ENCODE data around the gene DOCK9.

DOCK9 gene

DNA sequence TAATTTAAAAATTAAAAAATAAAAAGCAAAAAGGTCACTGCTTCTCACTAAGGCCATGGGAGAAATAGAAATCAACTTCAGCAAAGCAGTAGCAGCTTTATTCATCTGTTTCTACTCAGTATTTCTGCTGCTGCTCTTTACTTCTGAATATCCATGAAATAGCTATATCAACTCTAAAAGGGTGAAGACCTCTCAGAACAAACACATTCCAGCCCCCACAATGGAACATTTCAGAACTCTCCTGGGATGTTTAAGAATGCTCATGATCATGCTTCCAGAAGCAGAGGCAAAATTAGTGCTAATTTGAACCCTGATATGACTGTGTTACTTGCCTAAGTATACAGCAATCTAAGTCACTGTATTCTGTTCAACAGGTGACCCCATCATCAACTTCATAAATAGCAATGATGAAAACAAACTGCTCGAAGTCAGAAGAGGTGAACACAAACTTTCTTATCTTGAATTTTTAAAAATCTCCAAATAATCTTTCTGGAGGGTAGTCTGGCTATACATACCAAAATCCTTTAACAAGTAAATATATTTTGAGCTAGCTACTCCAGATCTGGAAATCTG lies 29.6 kb upstream of the DOCK9 start:
- Histone ChIP-seq H3K36me3 (ENCODE audit: control insufficient read depth, insufficient read depth, low read length, severe bottlenecking) (no peaks in the 10 kb centered on the region), H3K9me3 (ENCODE audit: control insufficient read depth, low read length) (no peaks in the 10 kb centered on the region), H3K4me1 (ENCODE audit: control insufficient read depth, insufficient read depth, low read length) (peaks cover 5% of the 10 kb centered on the region), H3K4me3 (ENCODE audit: low read length) (no peak overlapping the region), H3K9ac (ENCODE audit: low read length) (no peak overlapping the region), H3K27me3 (replicated peaks; ENCODE audit: control insufficient read depth, insufficient read depth, low read length) (no peaks in the 10 kb centered on the region)
- DNase-seq (ENCODE audit: low read depth): peak; percentile 36

DNA sequence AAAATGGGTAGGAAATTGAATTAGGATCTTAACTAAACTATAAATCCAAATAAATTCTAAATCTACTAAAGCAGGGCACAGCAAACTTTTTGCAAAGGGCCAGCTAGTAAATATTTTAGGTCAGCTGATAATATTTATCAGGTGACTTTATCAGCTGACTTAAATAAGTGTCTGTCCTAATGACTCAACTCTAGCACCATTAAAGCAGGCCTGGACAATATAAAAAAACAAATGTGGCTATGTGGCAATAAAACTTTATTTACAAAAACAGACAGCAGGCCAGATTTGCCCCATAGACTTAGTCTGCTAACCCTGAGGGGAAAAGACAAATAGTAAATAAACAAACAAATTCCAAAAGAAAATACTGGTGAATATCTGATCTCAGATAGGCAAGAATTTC lies 27.7 kb upstream of the DOCK9 start:
- Histone ChIP-seq H3K9me3 (ENCODE audit: control insufficient read depth, low read length) (no peaks in the 10 kb centered on the region), H3K4me1 (ENCODE audit: control insufficient read depth, insufficient read depth, low read length) (peaks cover 5% of the 10 kb centered on the region), H3K27me3 (replicated peaks; ENCODE audit: control insufficient read depth, insufficient read depth, low read length) (no peaks in the 10 kb centered on the region), H3K9ac (ENCODE audit: low read length) (no peak overlapping the region), H3K4me3 (ENCODE audit: low read length) (no peak overlapping the region), H3K36me3 (ENCODE audit: control insufficient read depth, insufficient read depth, low read length, severe bottlenecking) (no peaks in the 10 kb centered on the region)
- no peak for DNase-seq (ENCODE audit: low read depth)

DNA sequence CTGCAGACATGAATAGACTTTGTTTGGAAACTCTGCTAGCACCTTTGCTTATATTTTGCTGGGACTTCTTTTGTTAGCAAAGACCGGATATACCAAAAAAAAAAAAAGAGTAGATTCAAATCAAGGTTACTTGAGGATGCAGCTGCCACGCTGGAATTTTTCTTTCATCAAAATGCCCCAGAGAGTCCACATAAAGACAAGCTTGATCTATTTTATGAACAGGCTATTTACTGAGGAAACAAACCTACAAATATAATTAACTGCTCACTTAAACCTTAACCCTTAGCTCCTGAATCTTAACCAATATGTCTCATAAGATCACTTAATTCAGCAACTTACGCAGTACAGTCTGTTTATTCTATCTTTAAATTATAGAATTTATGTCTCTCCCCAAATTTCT lies 27.1 kb upstream of the DOCK9 start:
- no peaks in the 10 kb centered on the region for H3K27me3 ChIP-seq (replicated peaks; ENCODE audit: control insufficient read depth, insufficient read depth, low read length)
- H3K36me3 ChIP-seq (ENCODE audit: control insufficient read depth, insufficient read depth, low read length, severe bottlenecking): no peaks in the 10 kb centered on the region
- H3K9me3 ChIP-seq (ENCODE audit: control insufficient read depth, low read length): no peaks in the 10 kb centered on the region
- no peak overlapping the region for H3K9ac ChIP-seq (ENCODE audit: low read length)
- DNase-seq (ENCODE audit: low read depth): no peak
- no peak overlapping the region for H3K4me3 ChIP-seq (ENCODE audit: low read length)
- peaks cover 5% of the 10 kb centered on the region for H3K4me1 ChIP-seq (ENCODE audit: control insufficient read depth, insufficient read depth, low read length)

DNA sequence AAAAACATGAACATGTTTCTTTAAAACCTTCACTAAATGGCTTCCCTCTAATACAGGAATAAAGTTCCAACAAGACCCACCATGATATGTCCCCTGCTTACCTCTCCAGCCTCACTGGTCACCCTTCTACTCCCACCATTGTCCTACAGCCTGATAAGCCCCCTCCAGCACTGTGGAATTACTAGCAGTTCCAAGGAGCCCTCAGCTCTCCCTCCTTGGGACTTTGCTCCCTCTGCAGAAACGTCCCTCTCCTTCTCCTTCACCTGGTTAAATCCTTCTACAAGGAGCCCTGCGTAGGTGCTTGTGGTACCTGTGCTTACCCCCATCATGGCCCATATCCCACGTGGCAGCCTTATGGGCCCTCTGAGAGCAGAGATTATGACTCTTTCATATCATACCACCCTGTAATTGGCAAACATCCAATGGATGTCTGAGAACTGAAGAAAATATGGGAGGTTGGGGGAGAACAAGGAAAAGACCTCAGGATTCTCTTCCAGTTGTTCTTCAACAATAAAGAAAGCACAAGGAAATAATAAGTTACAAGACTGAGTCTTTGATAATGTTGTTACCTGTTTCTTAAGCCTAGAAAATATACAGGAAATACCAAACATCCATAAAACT lies 26.1 kb upstream of the DOCK9 start:
- H3K4me3 ChIP-seq (ENCODE audit: low read length): no peak overlapping the region
- H3K9ac ChIP-seq (ENCODE audit: low read length): no peak overlapping the region
- no peaks in the 10 kb centered on the region for H3K36me3 ChIP-seq (ENCODE audit: control insufficient read depth, insufficient read depth, low read length, severe bottlenecking)
- peaks cover 14% of the 10 kb centered on the region for H3K4me1 ChIP-seq (ENCODE audit: control insufficient read depth, insufficient read depth, low read length)
- H3K27me3 ChIP-seq (replicated peaks; ENCODE audit: control insufficient read depth, insufficient read depth, low read length): no peaks in the 10 kb centered on the region
- DNase-seq (ENCODE audit: low read depth): no peak
- H3K9me3 ChIP-seq (ENCODE audit: control insufficient read depth, low read length): no peaks in the 10 kb centered on the region

DNA sequence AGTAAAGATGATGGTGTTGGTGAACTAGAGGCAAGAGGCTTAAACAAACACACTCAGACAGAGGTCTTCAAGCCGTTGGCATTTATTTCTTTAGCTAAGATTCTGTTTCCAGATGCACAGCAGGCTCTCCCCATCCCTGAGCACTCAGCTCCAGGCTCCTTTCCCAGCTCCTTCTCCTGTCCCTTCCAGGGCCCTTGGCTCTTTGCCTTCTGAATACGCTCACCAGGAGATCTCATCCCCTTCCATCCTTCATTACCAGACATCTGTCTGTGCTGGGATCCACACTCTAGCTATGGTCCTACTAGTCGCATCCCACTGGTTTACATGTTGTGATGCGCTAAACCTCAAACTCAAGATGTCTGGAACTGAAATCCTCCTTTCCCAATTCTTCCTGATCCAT lies 25.3 kb upstream of the DOCK9 start:
- Histone ChIP-seq H3K36me3 (ENCODE audit: control insufficient read depth, insufficient read depth, low read length, severe bottlenecking) (no peaks in the 10 kb centered on the region), H3K4me1 (ENCODE audit: control insufficient read depth, insufficient read depth, low read length) (peaks cover 21% of the 10 kb centered on the region), H3K9me3 (ENCODE audit: control insufficient read depth, low read length) (no peaks in the 10 kb centered on the region), H3K9ac (ENCODE audit: low read length) (no peak overlapping the region), H3K4me3 (ENCODE audit: low read length) (no peak overlapping the region), H3K27me3 (replicated peaks; ENCODE audit: control insufficient read depth, insufficient read depth, low read length) (no peaks in the 10 kb centered on the region)
- DNase-seq (ENCODE audit: low read depth): no peak

GRCh38 chr13:99002172-99002710 lies 24.4 kb upstream of the DOCK9 start:
- no peak for DNase-seq (ENCODE audit: low read depth)
- Histone ChIP-seq H3K9ac (ENCODE audit: low read length) (no peak overlapping the region), H3K4me3 (ENCODE audit: low read length) (no peak overlapping the region), H3K4me1 (ENCODE audit: control insufficient read depth, insufficient read depth, low read length) (peaks cover 16% of the 10 kb centered on the region), H3K27me3 (replicated peaks; ENCODE audit: control insufficient read depth, insufficient read depth, low read length) (no peaks in the 10 kb centered on the region), H3K36me3 (ENCODE audit: control insufficient read depth, insufficient read depth, low read length, severe bottlenecking) (no peaks in the 10 kb centered on the region), H3K9me3 (ENCODE audit: control insufficient read depth, low read length) (no peaks in the 10 kb centered on the region)

- Histone ChIP-seq H3K36me3 (ENCODE audit: control insufficient read depth, insufficient read depth, low read length, severe bottlenecking) (no peaks in the 10 kb centered on the region), H3K4me1 (ENCODE audit: control insufficient read depth, insufficient read depth, low read length) (peaks cover 16% of the 10 kb centered on the region), H3K4me3 (ENCODE audit: low read length) (no peak overlapping the region), H3K9me3 (ENCODE audit: control insufficient read depth, low read length) (no peaks in the 10 kb centered on the region), H3K27me3 (replicated peaks; ENCODE audit: control insufficient read depth, insufficient read depth, low read length) (no peaks in the 10 kb centered on the region), H3K9ac (ENCODE audit: low read length) (no peak overlapping the region)
- no peak for DNase-seq (ENCODE audit: low read depth)
These were observed 22.3 kb upstream of the DOCK9 start for GRCh38 chr13:99000137-99000536.

DNA sequence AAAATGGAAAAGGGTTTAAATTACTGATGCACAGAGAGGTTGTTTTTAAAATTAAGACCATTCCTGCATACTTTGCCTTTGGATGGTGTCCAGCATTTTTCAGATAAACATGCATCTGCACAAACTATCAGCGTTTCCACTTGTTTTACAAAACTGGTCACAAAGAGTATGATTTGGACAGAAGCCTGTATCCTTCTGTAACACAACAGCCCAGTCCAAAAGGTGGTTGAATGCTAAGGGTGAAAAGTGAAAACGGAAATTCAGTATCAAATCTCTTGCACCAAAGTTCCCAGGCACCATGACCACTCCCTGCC lies 21.7 kb upstream of the DOCK9 start:
- Histone ChIP-seq H3K36me3 (ENCODE audit: control insufficient read depth, insufficient read depth, low read length, severe bottlenecking) (no peaks in the 10 kb centered on the region), H3K4me1 (ENCODE audit: control insufficient read depth, insufficient read depth, low read length) (peaks cover 16% of the 10 kb centered on the region), H3K9me3 (ENCODE audit: control insufficient read depth, low read length) (no peaks in the 10 kb centered on the region), H3K9ac (ENCODE audit: low read length) (no peak overlapping the region), H3K4me3 (ENCODE audit: low read length) (peak overlapping the region; percentile 2), H3K27me3 (replicated peaks; ENCODE audit: control insufficient read depth, insufficient read depth, low read length) (no peaks in the 10 kb centered on the region)
- DNase-seq (ENCODE audit: low read depth): peak; percentile 43

GRCh38 chr13:98998831-98999638 lies 21.2 kb upstream of the DOCK9 start:
- Histone ChIP-seq H3K36me3 (ENCODE audit: control insufficient read depth, insufficient read depth, low read length, severe bottlenecking) (no peaks in the 10 kb centered on the region), H3K4me3 (ENCODE audit: low read length) (peak overlapping the region; percentile 2), H3K4me1 (ENCODE audit: control insufficient read depth, insufficient read depth, low read length) (peaks cover 16% of the 10 kb centered on the region), H3K9me3 (ENCODE audit: control insufficient read depth, low read length) (no peaks in the 10 kb centered on the region), H3K9ac (ENCODE audit: low read length) (no peak overlapping the region), H3K27me3 (replicated peaks; ENCODE audit: control insufficient read depth, insufficient read depth, low read length) (no peaks in the 10 kb centered on the region)
- DNase-seq (ENCODE audit: low read depth): no peak

- Histone ChIP-seq H3K36me3 (ENCODE audit: control insufficient read depth, insufficient read depth, low read length, severe bottlenecking) (no peaks in the 10 kb centered on the region), H3K4me3 (ENCODE audit: low read length) (no peak overlapping the region), H3K27me3 (replicated peaks; ENCODE audit: control insufficient read depth, insufficient read depth, low read length) (no peaks in the 10 kb centered on the region), H3K4me1 (ENCODE audit: control insufficient read depth, insufficient read depth, low read length) (peaks cover 16% of the 10 kb centered on the region), H3K9me3 (ENCODE audit: control insufficient read depth, low read length) (no peaks in the 10 kb centered on the region), H3K9ac (ENCODE audit: low read length) (no peak overlapping the region)
- DNase-seq (ENCODE audit: low read depth): peak; percentile 48
These were observed 20.1 kb upstream of the DOCK9 start for GRCh38 chr13:98997738-98998641.

Measured in adipocyte (in vitro differentiated cells).